Endothelial cell of umbilical vein (primary cell): ENCODE results near the gene NR5A2. TPM values are rescaled to one million over a fixed set of nuclear protein-coding genes. Genes with fewer than 3 reads are reported as not detected.
A peak's percentile ranks its signal among the peaks of the same experiment; 100 is the strongest.

Source experiments
- BruUV-seq: library from RNA; stranded (reverse); fragments of 400-500 nt; replicated peaks from 2 replicates; lab custom pipeline; 2021; lab: Mats Ljungman, UMichigan
- CTCF ChIA-PET: fragments of 300-600, 350-600 bp; sonication (Branson Sonifier 250); formaldehyde crosslinking; loops from one replicate; lab custom pipeline; 2021; ENCODE audit warnings: antibody characterized with exemption, inconsistent platforms; lab: Charles Lee
- POLR2A ChIA-PET: fragments of 300-600, 350-600 bp; sonication (Branson Sonifier 250); formaldehyde crosslinking; loops from one replicate; lab custom pipeline; 2021; ENCODE audit warnings: antibody characterized with exemption, inconsistent platforms; lab: Charles Lee
- DNase-seq: peaks from one replicate; pipeline ENCODE4 v3.0.0-alpha.2; 2011; ENCODE audit warnings: low read depth, low spot score
- FAIRE-seq: peaks from 2 replicates; lab custom pipeline; 2011; peaks lifted over from hg19 to GRCh38; lab: Jason Lieb, UNC
- H2AFZ ChIP-seq: 2 replicates; pipeline ENCODE4 v1.6.0; 2012; ENCODE audit warnings: low read depth, low read length, control low read depth, inconsistent platforms
- H3K27ac ChIP-seq: 2 replicates; pipeline ENCODE4 v1.5.1; 2011; ENCODE audit warnings: low read depth, mild to moderate bottlenecking, control low read depth, low read length, moderate library complexity; ENCODE audit not compliant: insufficient read depth
- H3K27me3 ChIP-seq, 2 experiments: 2 replicates each; pipeline versions ENCODE4 v1.6.0 to v1.6.1; 2011; ENCODE audit warnings: low read length in 2 of 2, mixed read lengths in 1 of 2; ENCODE audit not compliant: control insufficient read depth in 2 of 2, insufficient read depth in 2 of 2
- H3K36me3 ChIP-seq, 2 experiments: 2 replicates in 1 of 2; 3 replicates in 1 of 2; pipeline ENCODE4 v1.5.1; 2011; ENCODE audit warnings: low read length in 2 of 2, mild to moderate bottlenecking in 1 of 2, moderate library complexity in 1 of 2; ENCODE audit not compliant: control insufficient read depth in 2 of 2, insufficient read depth in 2 of 2; ENCODE audit errors: extremely low read depth in 1 of 2
- H3K4me1 ChIP-seq: 3 replicates; pipeline ENCODE4 v1.5.1; 2011; ENCODE audit warnings: mild to moderate bottlenecking, low read length; ENCODE audit not compliant: control insufficient read depth, insufficient read depth; ENCODE audit errors: extremely low read depth
- H3K4me2 ChIP-seq: 2 replicates; pipeline ENCODE4 v1.6.1; 2011; ENCODE audit warnings: low read length, control low read depth, mixed read lengths; ENCODE audit not compliant: insufficient read depth
- H3K4me3 ChIP-seq, 3 experiments: fragments of 200-600 bp in 1 of 3; sonication (generic), shearing (Covaris generic) in 1 of 3; replicated peaks in 1 of 3; 2 replicates each; pipeline ENCODE4 v1.5.1; 2011 to 2016; ENCODE audit warnings: control low read depth in 3 of 3, low read length in 3 of 3, mild to moderate bottlenecking in 2 of 3, inconsistent platforms in 1 of 3, low read depth in 1 of 3, moderate library complexity in 1 of 3; ENCODE audit not compliant: insufficient read depth in 1 of 3
- H3K79me2 ChIP-seq: 2 replicates; pipeline ENCODE4 v1.6.0; 2012; ENCODE audit warnings: low read length, inconsistent platforms; ENCODE audit not compliant: control insufficient read depth, insufficient read depth
- H3K9ac ChIP-seq: replicated peaks from 2 replicates; pipeline ENCODE3; 2011; ENCODE audit warnings: low read length, control low read depth; ENCODE audit not compliant: insufficient read depth; ENCODE audit errors: extremely low read depth
- H3K9me1 ChIP-seq: replicated peaks from 3 replicates; pipeline ENCODE4 v1.6.0; 2011; ENCODE audit warnings: mild to moderate bottlenecking, low read length; ENCODE audit not compliant: control insufficient read depth, insufficient read depth; ENCODE audit errors: extremely low read depth
- H3K9me3 ChIP-seq: replicated peaks from 2 replicates; pipeline ENCODE4 v1.5.1; 2012; ENCODE audit warnings: low read length, inconsistent platforms; ENCODE audit not compliant: control insufficient read depth, insufficient read depth
- H4K20me1 ChIP-seq: replicated peaks from 2 replicates; pipeline ENCODE3; 2011; ENCODE audit warnings: mild to moderate bottlenecking, low read length; ENCODE audit not compliant: control insufficient read depth, insufficient read depth; ENCODE audit errors: extremely low read depth
- EZH2 ChIP-seq: IDR thresholded peaks from 2 replicates; pipeline ENCODE4 v1.6.1; 2012; ENCODE audit warnings: borderline replicate concordance, low read depth, mild to moderate bottlenecking, moderate library complexity, low read length, inconsistent platforms; ENCODE audit not compliant: severe bottlenecking
- FOS ChIP-seq: IDR thresholded peaks from 2 replicates; pipeline ENCODE4 v1.6.1; 2011; ENCODE audit warnings: mild to moderate bottlenecking, low read length, moderate library complexity, borderline replicate concordance; ENCODE audit not compliant: insufficient read depth
- GATA2 ChIP-seq: IDR thresholded peaks from 2 replicates; pipeline ENCODE4 v1.7.0; 2011; ENCODE audit warnings: low read depth, mild to moderate bottlenecking, moderate library complexity, mixed read lengths, low read length; ENCODE audit not compliant: insufficient read length, insufficient read depth
- JUN ChIP-seq: IDR thresholded peaks from 2 replicates; pipeline ENCODE4 v1.6.1; 2011; ENCODE audit warnings: borderline replicate concordance, low read depth; ENCODE audit not compliant: insufficient read length, insufficient read depth
- MYC ChIP-seq: IDR thresholded peaks from one replicate; pipeline ENCODE4 v1.6.1; 2011; ENCODE audit warnings: mild to moderate bottlenecking, low read depth, low read length
- POLR2A ChIP-seq: IDR thresholded peaks from 2 replicates; pipeline ENCODE4 v1.6.1; 2012; ENCODE audit warnings: low read depth, mild to moderate bottlenecking, control low read depth, low read length
- POLR2AphosphoS5 ChIP-seq: IDR thresholded peaks from 2 replicates; pipeline ENCODE4 v1.6.1; 2012; ENCODE audit warnings: low read depth, mild to moderate bottlenecking, control low read depth, low read length, moderate library complexity; ENCODE audit not compliant: insufficient read depth
- dilution Hi-C: fragments of 300-500 bp; cut with MboI; formaldehyde crosslinking; loops from one replicate; pipeline ENCODE4 v1.15.0; 2019; ENCODE audit warnings: low sequenced_read_pairs; ENCODE audit not compliant: extremely low pct_ligation_motif_present
- intact Hi-C: fragments of 100-400 bp; cut with micrococcal nuclease; formaldehyde crosslinking; loops from one replicate; pipeline ENCODE4 v1.10.0; 2022
- polyA plus RNA-seq, 4 experiments: library from polyadenylated mRNA; depleted of rRNA in 3 of 4; stranded (reverse) in 3 of 4; unstranded in 1 of 4; fragments of >200 nt; gene quantifications; 2 replicates each; pipeline versions ENCODE4 v1.2.1 to v1.2.3, GENCODE V29; 2011 to 2012; ENCODE audit warnings: missing spikeins in 1 of 4
- total RNA-seq: library from RNA; stranded (reverse); gene quantifications from 2 replicates; pipeline ENCODE4 v1.2.3, GENCODE V29; 2021
- TF ChIP-seq, protein P1 (sequence below): IDR thresholded peaks from 2 replicates; pipeline ENCODE4 v1.6.1; 2011; ENCODE audit not compliant: insufficient read depth, insufficient read length
- TF ChIP-seq, protein P2 (sequence below), 2 donors: IDR thresholded peaks; 1 replicate in 1 of 2; 2 replicates in 1 of 2; pipeline ENCODE4 v1.5.1; 2011; ENCODE audit warnings: low read length in 2 of 2, mild to moderate bottlenecking in 2 of 2, moderate library complexity in 2 of 2, control low read depth in 1 of 2, inconsistent platforms in 1 of 2, low read depth in 1 of 2; ENCODE audit not compliant: insufficient read depth in 1 of 2; ENCODE audit errors: extremely low read depth in 1 of 2

NR5A2 gene
- total and polyA plus RNA-seq, 2 donors (not counting 3 experiments of a cell fraction or from before 2014, with no cell fraction given) = 3.4 to 12.1 TPM

DNA sequence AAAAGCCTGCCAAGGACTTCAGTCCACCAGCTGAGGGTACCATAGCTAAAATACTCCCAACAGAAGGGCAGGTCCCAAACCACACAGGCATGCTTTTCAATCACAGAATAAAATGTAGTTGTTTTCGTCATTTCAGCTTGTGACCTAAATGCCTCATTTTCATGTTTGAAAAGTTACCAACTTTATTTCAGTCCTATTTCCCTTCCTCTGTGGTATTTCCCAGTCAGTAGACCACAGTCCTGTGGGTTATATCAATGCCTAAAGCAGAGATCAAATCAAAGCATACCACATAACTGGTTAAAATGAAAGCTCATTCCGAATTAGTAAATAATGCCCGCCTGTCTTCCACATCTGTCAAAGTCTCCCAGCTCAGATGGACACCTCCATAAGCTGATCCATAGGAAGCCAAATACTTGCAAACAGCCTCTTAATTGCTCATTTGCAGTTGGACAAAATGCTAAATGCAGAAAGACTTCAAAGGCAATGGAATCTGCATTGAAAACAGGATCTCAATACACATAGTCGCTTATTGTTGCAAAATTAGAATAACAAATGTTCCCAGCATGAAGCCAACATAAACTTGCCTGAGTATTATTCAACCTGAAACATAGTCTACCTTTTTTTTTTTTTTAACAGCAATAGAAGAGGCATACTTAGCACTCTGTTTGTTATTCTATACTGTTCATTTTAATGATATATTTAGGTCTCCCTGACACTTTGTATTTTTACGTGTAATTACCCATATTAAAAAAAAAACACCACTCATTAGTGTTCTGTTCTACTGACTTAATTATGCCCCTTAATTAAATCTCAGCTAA, 53.9 kb downstream of the NR5A2 start:
- H3K4me1 ChIP-seq = peaks cover 26% of the 10 kb centered on the region
- H4K20me1 ChIP-seq = no peaks in the 10 kb centered on the region
- no peaks in the 10 kb centered on the region for H3K9me1 ChIP-seq
- H3K4me3 ChIP-seq = no peak overlapping the region
- DNase-seq = peak; percentile 76
- H3K9me3 ChIP-seq = no peaks in the 10 kb centered on the region
- peak overlapping the region; percentile 38 for H2AFZ ChIP-seq
- no TSS peak for BruUV-seq
- H3K27ac ChIP-seq = no peak overlapping the region
- POLR2A ChIA-PET = no interaction called here
- TF ChIP-seq POLR2AphosphoS5 = no peak
- TF ChIP-seq EZH2 = no peak
- TF ChIP-seq POLR2A = no peak
- peak overlapping the region; percentile 30 for H3K4me2 ChIP-seq
- no peaks in the 10 kb centered on the region for H3K79me2 ChIP-seq
- dilution Hi-C loops = no loop called here
- intact Hi-C loops = no loop called here
- no peak overlapping the region for H3K9ac ChIP-seq
- no peaks in the 10 kb centered on the region for H3K27me3 ChIP-seq
- no peaks in the 10 kb centered on the region for H3K36me3 ChIP-seq
- CTCF ChIA-PET = interaction anchor here (1.0 to 2.5 kb wide), 5 partner anchors 10 to 397 kb away, joined by 3 to 8 read pairs (median 5); no protein-coding TSS in a partner anchor
- FAIRE-seq = no peak

DNA sequence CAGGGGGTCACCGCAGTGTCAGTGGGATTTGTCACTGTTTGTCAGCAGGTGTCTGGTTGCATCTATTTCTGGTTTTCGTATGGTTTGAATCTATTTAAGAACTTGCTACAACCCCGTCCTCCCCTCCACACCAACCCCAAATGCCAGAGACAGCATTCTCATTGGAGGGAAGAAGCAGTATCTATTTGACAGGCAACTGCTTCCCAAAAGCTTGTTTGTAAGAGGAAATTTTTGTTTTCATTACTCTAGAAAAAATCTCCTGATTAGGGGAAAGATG, 54.4 kb downstream of the NR5A2 start:
- Histone ChIP-seq H3K9me1 (no peaks in the 10 kb centered on the region), H2AFZ (peak overlapping the region; percentile 54), H3K9ac (no peak overlapping the region), H3K79me2 (no peaks in the 10 kb centered on the region), H3K4me1 (peaks cover 20% of the 10 kb centered on the region), H4K20me1 (no peaks in the 10 kb centered on the region), H3K4me2 (no peak overlapping the region), H3K4me3 (no peak overlapping the region), H3K27me3 (no peaks in the 10 kb centered on the region), H3K27ac (no peak overlapping the region), H3K36me3 (no peaks in the 10 kb centered on the region), H3K9me3 (no peaks in the 10 kb centered on the region)
- FAIRE-seq (no peak), DNase-seq (peak; percentile 43)
- dilution Hi-C loops (no loop called here), intact Hi-C loops (loop anchor here (1.0 kb wide), 1 partner anchor 8 kb away; no protein-coding TSS in a partner anchor)
- POLR2A ChIA-PET = no interaction called here
- BruUV-seq = no TSS peak
- TF ChIP-seq, protein P1, sequence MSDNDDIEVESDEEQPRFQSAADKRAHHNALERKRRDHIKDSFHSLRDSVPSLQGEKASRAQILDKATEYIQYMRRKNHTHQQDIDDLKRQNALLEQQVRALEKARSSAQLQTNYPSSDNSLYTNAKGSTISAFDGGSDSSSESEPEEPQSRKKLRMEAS = no peak
- TF ChIP-seq EZH2 (no peak), POLR2AphosphoS5 (no peak), POLR2A (no peak), MYC (no peak), JUN (no peak), GATA2 (no peak), FOS (no peak)
- TF ChIP-seq, protein P2, sequence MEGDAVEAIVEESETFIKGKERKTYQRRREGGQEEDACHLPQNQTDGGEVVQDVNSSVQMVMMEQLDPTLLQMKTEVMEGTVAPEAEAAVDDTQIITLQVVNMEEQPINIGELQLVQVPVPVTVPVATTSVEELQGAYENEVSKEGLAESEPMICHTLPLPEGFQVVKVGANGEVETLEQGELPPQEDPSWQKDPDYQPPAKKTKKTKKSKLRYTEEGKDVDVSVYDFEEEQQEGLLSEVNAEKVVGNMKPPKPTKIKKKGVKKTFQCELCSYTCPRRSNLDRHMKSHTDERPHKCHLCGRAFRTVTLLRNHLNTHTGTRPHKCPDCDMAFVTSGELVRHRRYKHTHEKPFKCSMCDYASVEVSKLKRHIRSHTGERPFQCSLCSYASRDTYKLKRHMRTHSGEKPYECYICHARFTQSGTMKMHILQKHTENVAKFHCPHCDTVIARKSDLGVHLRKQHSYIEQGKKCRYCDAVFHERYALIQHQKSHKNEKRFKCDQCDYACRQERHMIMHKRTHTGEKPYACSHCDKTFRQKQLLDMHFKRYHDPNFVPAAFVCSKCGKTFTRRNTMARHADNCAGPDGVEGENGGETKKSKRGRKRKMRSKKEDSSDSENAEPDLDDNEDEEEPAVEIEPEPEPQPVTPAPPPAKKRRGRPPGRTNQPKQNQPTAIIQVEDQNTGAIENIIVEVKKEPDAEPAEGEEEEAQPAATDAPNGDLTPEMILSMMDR (IDR thresholded peaks at IDR 0.05; ENCODE audit: extremely low read depth in 1 of 2, insufficient read depth in 1 of 2, low read depth in 1 of 2, low read length in 2 of 2) = no peak
- CTCF ChIA-PET = interaction anchor here (1.1 to 2.5 kb wide), 3 partner anchors 19 to 397 kb away, joined by 4 to 8 read pairs (median 5); no protein-coding TSS in a partner anchor
